Measurements from ENCODE around the gene DNAJB5. TPM values are rescaled to one million over a fixed set of nuclear protein-coding genes. Genes with fewer than 3 reads are reported as not detected.
A peak's percentile ranks its signal among the peaks of the same experiment; 100 is the strongest.
"Not testable (repeated sequence)": the region's sequence is repeated elsewhere in the genome, so short reads cannot be mapped to it uniquely, and the experiment has no call there.

DNAJB5 gene
- total RNA-seq, result 10 to 100 TPM; 11.5 to 12.0 TPM

DNA sequence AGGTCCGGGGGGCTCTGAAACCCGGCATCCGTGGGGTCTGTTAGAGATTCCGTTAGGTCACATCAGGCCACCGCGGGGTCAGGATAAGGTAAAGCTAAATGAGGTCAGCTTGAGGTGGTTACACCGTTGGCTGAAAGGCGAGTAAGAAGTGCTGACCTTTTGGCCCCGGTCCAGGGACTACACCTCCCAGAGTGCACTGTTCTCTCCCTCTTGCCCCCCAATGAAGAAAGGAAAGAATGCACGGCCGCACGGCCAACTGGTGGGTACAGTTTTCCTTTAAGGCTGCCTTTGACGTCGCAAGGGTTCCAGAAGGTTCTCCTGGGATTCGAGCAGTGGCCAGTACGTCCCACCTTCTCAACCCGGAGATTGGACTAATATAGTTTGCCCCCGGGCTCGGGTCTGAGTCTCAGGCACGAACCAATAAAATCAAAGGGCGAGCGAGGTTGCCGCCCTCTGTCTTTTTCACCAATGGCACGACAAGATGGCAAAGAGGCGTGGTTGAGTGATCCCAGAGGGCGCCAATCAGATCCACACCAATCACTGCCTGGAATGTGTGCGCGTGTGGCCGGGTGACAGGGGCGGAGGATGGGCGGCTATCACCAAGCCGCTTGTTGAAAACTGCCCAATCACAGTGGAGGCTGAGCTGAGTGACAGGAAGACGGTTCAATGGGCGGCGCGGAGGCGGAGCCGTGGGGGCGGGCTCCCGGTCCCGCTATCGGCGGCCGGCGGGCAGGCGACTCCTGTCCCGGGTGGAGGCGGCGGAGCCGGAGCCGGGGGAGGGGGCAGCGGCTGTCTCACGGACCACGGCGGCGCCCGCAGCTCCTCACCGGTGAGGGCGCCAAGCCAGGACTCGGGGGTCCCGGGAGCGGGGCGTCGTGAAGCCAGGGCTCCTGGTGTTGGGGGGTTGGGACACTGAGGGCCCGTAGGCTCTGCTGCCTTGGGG lies at the start of gene DNAJB5:
Gene DNAJB5, plus strand, starts transcription at position 743 of the 943 bp plus-strand sequence. CDS start 886 bp downstream, outside the sequence.
- H3K27ac Mint-ChIP-seq, result peak within 1 kb of the TSS; percentile 89
- H3K36me3 Mint-ChIP-seq, result peaks cover 1% of the 10 kb centered on the region
- CTCF ChIA-PET, result interaction anchor here (0.6 to 2.1 kb wide), 8 partner anchors 14 to 614 kb away, joined by 3 to 9 read pairs (median 3); partner anchors contain the start of gene VCP
- DNase-seq, result peak; percentile 99
- intact Hi-C loops (cut with micrococcal nuclease), result loop anchor here (1.0 to 2.0 kb wide), 9 partner anchors 13 to 744 kb away; partner anchors contain the start of genes CREB3, KIF24, NUDT2 and PIGO
- no peaks in the 10 kb centered on the region for H3K9me3 Mint-ChIP-seq
- POLR2A ChIA-PET, result interaction anchor here (1.0 to 2.1 kb wide), 4 partner anchors 13 to 105 kb away, joined by 3 to 8 read pairs (median 4); partner anchors contain the start of gene VCP
- no peaks in the 10 kb centered on the region for H3K27me3 Mint-ChIP-seq
- H3K4me1 Mint-ChIP-seq (ENCODE audit: low read depth), result peaks cover 81% of the 10 kb centered on the region
- H3K4me3 Mint-ChIP-seq, result peak within 1 kb of the TSS; percentile 89

DNA sequence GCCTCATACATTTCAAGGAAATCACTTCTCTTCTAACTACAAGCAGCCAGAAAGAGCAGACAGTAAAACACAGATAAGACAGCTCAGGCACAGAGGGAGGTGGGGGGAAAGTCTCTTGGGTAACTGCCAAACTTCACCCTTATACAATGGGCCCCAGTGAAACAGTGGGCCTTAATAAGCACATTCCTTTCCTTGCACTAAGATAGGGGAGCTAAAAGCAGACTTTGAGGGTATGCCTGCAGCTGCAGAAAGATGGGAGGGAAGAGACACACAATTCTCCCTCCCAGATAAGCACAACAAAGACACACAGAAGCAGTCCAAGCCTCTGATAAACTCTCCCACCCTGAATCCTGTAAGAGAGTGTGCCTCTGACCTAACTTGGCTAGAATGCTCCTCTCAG lies 49.6 kb upstream of the DNAJB5 start:
- H3K9me3 Mint-ChIP-seq; CTCF ChIA-PET; H3K4me3 Mint-ChIP-seq; DNase-seq; H3K27me3 Mint-ChIP-seq; H3K36me3 Mint-ChIP-seq; POLR2A ChIA-PET; H3K27ac Mint-ChIP-seq; intact Hi-C loops (cut with micrococcal nuclease); H3K4me1 Mint-ChIP-seq (ENCODE audit: low read depth): not testable (repeated sequence)

DNA sequence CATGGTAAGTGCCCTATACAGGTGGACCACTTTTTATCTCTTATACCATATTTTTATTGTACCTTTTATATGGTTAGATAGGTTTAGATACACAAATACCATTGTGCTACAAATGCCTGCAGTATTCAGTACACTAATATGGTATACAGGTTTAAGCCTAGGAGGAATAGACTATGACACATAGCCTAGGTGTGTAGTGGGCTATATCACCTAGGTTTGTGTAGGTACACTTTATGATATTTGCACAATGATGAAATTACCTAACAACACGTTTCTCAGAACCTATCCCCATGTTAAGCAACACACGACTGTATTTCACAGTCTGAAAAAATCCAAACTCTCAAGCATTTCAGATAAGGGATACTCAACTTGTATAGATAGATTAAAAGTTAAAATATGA lies 41.1 kb upstream of the DNAJB5 start:
- H3K4me1 Mint-ChIP-seq (ENCODE audit: low read depth), result no peaks in the 10 kb centered on the region
- intact Hi-C loops (cut with micrococcal nuclease), result no loop called here
- no peaks in the 10 kb centered on the region for H3K36me3 Mint-ChIP-seq
- H3K4me3 Mint-ChIP-seq, result no peak overlapping the region
- POLR2A ChIA-PET, result no interaction called here
- no peaks in the 10 kb centered on the region for H3K9me3 Mint-ChIP-seq
- peaks cover 13% of the 10 kb centered on the region for H3K27me3 Mint-ChIP-seq
- CTCF ChIA-PET, result no interaction called here
- no peak overlapping the region for H3K27ac Mint-ChIP-seq
- no peak for DNase-seq

DNA sequence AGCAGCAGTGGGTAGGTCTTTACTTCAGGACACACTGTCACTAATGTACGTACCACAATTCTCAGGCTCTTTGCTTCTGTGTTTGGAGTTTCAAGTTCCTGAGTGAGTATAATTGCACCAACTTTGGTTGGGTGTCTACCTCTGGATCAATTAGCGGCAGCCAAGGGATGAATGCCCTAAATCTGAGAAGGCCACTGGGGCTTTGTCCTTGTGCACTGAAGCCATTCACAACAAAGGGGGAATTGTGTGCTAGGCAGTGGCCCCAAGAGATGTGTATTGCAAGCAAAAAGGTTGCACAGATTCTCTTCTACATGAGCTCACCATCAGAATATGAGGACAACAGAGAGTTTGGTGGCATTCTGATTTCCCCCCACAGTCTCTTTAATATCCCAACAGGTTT lies 35.3 kb upstream of the DNAJB5 start:
- H3K9me3 Mint-ChIP-seq, result no peaks in the 10 kb centered on the region
- POLR2A ChIA-PET, result no interaction called here
- DNase-seq, result no peak
- CTCF ChIA-PET, result no interaction called here
- no peak overlapping the region for H3K4me3 Mint-ChIP-seq
- H3K27ac Mint-ChIP-seq, result no peak overlapping the region
- peaks cover 35% of the 10 kb centered on the region for H3K27me3 Mint-ChIP-seq
- intact Hi-C loops (cut with micrococcal nuclease), result no loop called here
- no peaks in the 10 kb centered on the region for H3K36me3 Mint-ChIP-seq
- H3K4me1 Mint-ChIP-seq (ENCODE audit: low read depth), result peaks cover 5% of the 10 kb centered on the region

DNA sequence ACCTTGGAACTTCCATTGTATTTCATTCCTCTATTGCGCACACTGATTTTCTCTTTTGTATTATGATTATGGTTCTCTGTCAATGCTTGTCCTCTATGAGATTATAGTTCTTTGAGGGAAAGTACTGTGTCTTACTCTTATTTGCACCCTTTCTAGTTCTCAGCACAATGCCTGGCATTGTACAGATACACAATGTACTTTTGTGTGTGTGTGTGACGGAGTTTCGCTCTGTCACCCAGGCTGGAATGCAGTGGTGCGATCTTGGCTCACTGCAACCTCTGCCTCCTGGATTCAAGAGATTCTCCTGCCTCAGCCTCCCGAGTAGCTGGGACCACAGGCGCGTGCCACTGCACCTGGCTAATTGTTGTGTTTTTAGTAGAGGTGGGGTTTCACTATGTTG lies 33.5 kb upstream of the DNAJB5 start:
- peaks cover 46% of the 10 kb centered on the region for H3K27me3 Mint-ChIP-seq
- H3K4me3 Mint-ChIP-seq; H3K9me3 Mint-ChIP-seq; H3K36me3 Mint-ChIP-seq; CTCF ChIA-PET; POLR2A ChIA-PET; H3K4me1 Mint-ChIP-seq (ENCODE audit: low read depth); H3K27ac Mint-ChIP-seq; DNase-seq: not testable (repeated sequence)
- intact Hi-C loops (cut with micrococcal nuclease), result loop anchor here (5.0 kb wide), 1 partner anchor 59 kb away; a partner anchor contains a TSS

DNA sequence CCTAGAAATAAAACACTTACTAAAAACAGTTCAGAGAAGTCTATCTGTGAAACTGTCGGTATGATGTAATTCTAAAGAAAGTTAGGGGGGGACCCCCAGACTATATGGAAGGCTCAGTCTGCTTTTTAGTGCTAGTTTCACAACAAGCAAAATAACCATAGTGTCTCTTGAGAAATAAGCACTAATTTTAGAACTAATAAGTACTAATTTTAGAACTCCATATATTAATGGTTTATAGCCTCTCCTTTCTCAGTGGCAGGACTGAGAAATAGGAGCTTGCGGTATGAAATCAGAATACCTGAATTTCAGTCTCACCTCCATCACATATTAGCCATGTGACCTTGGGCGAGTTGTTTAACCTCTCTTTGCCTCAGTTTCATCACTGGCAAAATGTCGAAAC lies 32.9 kb upstream of the DNAJB5 start:
- Mint-ChIP-seq H3K27ac (no peak overlapping the region), H3K4me3 (no peak overlapping the region), H3K4me1 (ENCODE audit: low read depth) (peaks cover 15% of the 10 kb centered on the region), H3K36me3 (no peaks in the 10 kb centered on the region), H3K27me3 (peaks cover 50% of the 10 kb centered on the region), H3K9me3 (no peaks in the 10 kb centered on the region)
- intact Hi-C loops (cut with micrococcal nuclease), result loop anchor here (5.0 kb wide), 1 partner anchor 59 kb away; a partner anchor contains a TSS
- POLR2A ChIA-PET, result no interaction called here
- CTCF ChIA-PET, result no interaction called here
- no peak for DNase-seq

DNA sequence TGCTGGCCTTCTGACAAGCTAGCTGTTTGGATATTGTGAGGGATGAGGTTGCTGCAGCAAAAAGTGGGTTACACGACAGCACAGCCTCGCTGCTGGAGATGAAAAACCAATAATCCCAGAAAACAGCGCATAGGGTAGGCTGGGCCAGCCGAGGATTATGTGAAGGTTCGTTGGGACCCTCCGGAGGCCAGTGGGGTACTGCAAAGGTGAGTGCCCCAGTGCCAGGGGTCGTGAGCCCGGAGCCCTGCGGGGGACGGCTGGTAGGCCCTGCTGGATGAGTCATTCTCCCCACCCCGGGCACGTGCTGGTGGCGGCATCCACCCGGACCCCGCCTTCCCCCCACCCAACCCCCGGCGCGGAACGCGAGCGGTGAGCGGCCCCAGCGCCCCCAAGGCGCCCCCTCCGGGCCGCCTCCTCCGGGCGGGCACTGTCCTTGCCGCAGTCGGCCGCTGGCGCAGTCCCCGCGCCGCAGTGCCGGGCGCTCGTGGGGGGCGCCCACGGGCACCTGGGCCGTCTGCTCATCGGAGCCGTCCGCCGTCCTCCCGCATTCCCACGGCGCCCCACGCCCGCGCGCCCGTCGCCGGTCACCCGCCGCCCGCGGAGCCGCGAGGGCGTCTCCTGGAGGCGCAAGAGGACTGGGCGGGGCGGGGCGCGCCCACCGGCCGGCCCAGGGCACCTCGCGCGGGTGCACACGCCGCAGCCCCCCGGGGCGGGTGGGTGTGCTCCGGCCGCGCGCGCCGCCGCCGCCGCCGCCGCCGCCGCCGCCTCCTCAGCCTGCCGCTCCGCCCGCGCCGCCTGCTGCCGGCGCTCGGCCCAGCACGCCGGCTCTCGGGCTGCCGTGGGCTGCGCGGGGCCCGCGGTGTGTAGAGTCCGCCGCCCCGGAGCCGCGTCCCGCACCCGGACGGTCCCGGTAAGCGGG lies 31.8 kb upstream of the DNAJB5 start, which contains the start of gene PHF24:
Gene PHF24, plus strand, starts transcription at position 794 of the 919 bp plus-strand sequence. CDS start 13,014 bp downstream, outside the sequence.
- Mint-ChIP-seq H3K9me3 (no peaks in the 10 kb centered on the region), H3K4me3 (peak within 1 kb of the TSS; percentile 27), H3K27ac (no peak within 1 kb of the TSS), H3K27me3 (peaks cover 47% of the 10 kb centered on the region), H3K36me3 (no peaks in the 10 kb centered on the region), H3K4me1 (ENCODE audit: low read depth) (peaks cover 26% of the 10 kb centered on the region)
- peak; percentile 26 for DNase-seq
- intact Hi-C loops (cut with micrococcal nuclease), result loop anchor here (5.0 kb wide), 1 partner anchor 60 kb away; a partner anchor contains a TSS
- ChIA-PET POLR2A (no interaction called here), CTCF (interaction anchor here (3.3 kb wide), 1 partner anchor 58 kb away, joined by 12 read pairs; no protein-coding TSS in a partner anchor)

DNA sequence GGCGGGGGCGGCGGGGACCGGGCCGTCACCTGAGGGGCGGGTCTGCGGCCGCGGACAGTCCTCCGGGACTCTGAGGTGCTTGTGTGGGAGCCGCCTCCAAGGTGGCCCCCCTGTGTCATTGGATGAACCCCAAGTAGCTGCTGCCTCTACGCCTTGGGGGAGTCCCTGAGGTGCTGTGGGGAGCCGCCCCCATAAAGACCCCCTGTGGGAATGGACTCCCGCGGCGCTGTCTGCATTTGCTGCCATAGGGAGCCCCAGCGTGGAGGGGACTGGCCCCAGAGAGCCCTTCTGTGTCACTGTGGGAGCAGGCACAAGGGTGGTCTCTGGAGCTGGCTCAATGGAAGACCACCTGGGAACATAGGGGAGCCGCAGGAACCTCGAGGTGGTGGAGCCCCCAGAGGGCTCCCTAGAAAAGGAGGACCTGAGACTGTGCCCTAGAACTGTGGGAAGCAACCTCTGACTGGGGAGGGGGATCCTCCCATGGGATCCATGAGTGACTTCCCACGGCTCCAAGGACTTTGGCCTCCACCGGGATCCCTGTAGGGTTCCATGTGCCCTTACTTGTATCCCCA lies 31.0 kb upstream of the DNAJB5 start:
- Mint-ChIP-seq H3K4me3 (no peak overlapping the region), H3K4me1 (ENCODE audit: low read depth) (peaks cover 29% of the 10 kb centered on the region), H3K9me3 (no peaks in the 10 kb centered on the region), H3K27ac (no peak overlapping the region), H3K36me3 (no peaks in the 10 kb centered on the region), H3K27me3 (peaks cover 54% of the 10 kb centered on the region)
- no peak for DNase-seq
- ChIA-PET POLR2A (no interaction called here), CTCF (interaction anchor here (3.3 kb wide), 1 partner anchor 59 kb away, joined by 12 read pairs; no protein-coding TSS in a partner anchor)
- intact Hi-C loops (cut with micrococcal nuclease), result loop anchor here (5.0 kb wide), 1 partner anchor 61 kb away; a partner anchor contains a TSS

DNA sequence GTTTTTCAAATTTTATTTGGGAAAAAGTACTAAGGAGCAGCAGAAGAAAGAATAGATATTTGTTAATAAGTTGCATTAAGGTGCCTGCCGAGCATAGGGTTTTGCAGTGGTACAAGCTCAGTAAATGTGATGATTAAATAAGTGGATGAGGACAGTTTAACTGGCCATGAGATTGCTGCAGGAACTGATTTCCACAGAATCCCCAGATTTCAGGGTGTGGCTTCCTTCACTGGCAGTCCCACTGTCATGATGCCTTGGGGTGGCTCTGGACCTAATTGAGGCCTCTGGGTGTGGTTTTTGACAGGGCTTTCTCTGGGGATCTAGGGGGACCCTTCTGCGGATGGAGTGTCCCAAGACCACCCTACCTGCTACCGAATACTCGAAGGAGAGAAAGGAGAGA lies 30.1 kb upstream of the DNAJB5 start:
- Mint-ChIP-seq H3K4me3 (no peak overlapping the region), H3K9me3 (no peaks in the 10 kb centered on the region), H3K4me1 (ENCODE audit: low read depth) (peaks cover 29% of the 10 kb centered on the region), H3K27ac (no peak overlapping the region), H3K36me3 (no peaks in the 10 kb centered on the region), H3K27me3 (peaks cover 57% of the 10 kb centered on the region)
- DNase-seq, result no peak
- ChIA-PET POLR2A (no interaction called here), CTCF (interaction anchor here (1.1 to 3.3 kb wide), 2 partner anchors 25 to 60 kb away, joined by 5 to 12 read pairs; no protein-coding TSS in a partner anchor)
- intact Hi-C loops (cut with micrococcal nuclease), result loop anchor here (5.0 kb wide), 1 partner anchor 62 kb away; a partner anchor contains a TSS

DNA sequence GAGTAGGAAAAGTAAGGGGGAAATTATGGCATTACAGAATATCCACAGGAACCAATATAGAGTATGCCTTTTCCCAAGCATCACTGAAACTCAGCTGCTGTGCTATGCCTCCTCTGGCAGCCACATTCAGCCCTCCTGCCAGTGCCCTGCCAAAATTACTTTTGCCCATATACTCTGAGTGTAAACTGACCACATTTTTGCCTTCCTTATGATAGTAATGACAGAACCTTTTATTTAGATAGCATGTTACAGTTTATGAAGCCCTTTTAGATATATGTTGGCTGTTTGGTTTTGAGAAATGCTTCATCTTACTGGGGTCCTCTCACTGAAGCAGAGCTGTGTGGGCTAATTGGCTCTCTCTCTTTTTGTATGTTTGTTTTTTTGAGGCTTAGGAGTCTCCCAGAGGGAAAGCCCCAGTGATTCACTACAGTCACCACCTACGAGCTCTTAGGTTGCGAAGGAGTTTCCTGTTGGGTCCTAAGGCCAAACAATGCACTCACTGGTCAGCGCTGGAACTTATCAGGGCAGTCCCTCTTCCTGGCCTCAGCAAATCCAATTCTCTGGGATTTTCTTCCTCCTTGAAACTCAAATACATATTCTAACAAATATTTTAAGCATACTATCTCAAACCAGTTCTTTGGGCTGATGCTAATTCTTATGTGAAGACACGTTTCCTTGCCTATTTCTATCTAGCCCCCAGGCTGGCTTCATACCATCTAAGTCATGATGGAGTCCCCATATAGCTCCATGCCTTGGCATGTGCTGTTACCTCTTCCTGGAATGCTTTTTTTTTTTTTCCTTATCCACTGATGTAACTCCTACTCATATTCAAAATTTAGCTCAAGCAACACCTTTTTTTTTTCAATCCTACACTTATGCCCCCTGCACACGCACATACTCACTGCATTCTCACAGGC lies 27.7 kb upstream of the DNAJB5 start:
- POLR2A ChIA-PET, result interaction anchor here (0.5 to 1.1 kb wide), 3 partner anchors 28 to 118 kb away, joined by 3 read pairs; partner anchors contain the start of genes DNAJB5 and FANCG
- Mint-ChIP-seq H3K36me3 (no peaks in the 10 kb centered on the region), H3K4me3 (no peak overlapping the region), H3K27ac (no peak overlapping the region), H3K27me3 (peaks cover 55% of the 10 kb centered on the region), H3K9me3 (no peaks in the 10 kb centered on the region), H3K4me1 (ENCODE audit: low read depth) (peaks cover 26% of the 10 kb centered on the region)
- peak; percentile 46 for DNase-seq
- CTCF ChIA-PET, result interaction anchor here (0.6 to 2.5 kb wide), 10 partner anchors 10 to 658 kb away, joined by 3 to 22 read pairs (median 4); partner anchors contain the start of gene PIGO
- intact Hi-C loops (cut with micrococcal nuclease), result loop anchor here (2.0 kb wide), 1 partner anchor 23 kb away; no protein-coding TSS in a partner anchor
